ENCODE results near the gene GTF2IRD1. TPM values are rescaled to one million over a fixed set of nuclear protein-coding genes. Genes with fewer than 3 reads are reported as not detected.

Gene GTF2IRD1
- total RNA-seq, 1 experiment from 2014 or later, result 42.9 TPM

DNA sequence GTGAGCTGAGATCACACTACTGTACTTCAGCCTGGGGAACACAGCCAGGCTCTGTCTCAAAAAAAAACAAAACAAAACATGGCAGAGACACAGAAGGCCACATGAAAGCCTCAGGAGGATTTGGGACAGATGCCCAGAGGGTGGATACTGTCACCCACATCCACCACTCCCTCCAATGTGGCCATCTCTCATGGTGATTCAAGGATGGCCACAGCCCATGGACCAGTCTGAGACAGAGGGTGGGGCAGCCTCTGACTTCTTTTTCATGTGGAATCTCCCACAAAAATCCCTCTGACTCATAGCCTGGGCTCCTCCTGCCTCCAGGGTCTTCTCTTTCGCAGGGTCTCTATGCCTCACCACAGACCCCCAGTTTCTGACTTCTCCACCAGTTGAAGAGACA lies 144.9 kb downstream of the GTF2IRD1 start (continued):
- TF ChIP-seq, protein P1, sequence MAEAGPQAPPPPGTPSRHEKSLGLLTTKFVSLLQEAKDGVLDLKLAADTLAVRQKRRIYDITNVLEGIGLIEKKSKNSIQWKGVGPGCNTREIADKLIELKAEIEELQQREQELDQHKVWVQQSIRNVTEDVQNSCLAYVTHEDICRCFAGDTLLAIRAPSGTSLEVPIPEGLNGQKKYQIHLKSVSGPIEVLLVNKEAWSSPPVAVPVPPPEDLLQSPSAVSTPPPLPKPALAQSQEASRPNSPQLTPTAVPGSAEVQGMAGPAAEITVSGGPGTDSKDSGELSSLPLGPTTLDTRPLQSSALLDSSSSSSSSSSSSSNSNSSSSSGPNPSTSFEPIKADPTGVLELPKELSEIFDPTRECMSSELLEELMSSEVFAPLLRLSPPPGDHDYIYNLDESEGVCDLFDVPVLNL (CRISPR knock-in tag; IDR thresholded peaks at IDR 0.05; ENCODE audit: borderline replicate concordance, low read depth), result no peak
- no peak for TF ChIP-seq KAT7 (CRISPR knock-in tag; IDR thresholded peaks at IDR 0.05; ENCODE audit: borderline replicate concordance)
- TF ChIP-seq, protein P2, sequence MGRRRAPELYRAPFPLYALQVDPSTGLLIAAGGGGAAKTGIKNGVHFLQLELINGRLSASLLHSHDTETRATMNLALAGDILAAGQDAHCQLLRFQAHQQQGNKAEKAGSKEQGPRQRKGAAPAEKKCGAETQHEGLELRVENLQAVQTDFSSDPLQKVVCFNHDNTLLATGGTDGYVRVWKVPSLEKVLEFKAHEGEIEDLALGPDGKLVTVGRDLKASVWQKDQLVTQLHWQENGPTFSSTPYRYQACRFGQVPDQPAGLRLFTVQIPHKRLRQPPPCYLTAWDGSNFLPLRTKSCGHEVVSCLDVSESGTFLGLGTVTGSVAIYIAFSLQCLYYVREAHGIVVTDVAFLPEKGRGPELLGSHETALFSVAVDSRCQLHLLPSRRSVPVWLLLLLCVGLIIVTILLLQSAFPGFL (CRISPR knock-in tag; IDR thresholded peaks at IDR 0.05; ENCODE audit: borderline replicate concordance), result no peak
- TF ChIP-seq, protein P3, sequence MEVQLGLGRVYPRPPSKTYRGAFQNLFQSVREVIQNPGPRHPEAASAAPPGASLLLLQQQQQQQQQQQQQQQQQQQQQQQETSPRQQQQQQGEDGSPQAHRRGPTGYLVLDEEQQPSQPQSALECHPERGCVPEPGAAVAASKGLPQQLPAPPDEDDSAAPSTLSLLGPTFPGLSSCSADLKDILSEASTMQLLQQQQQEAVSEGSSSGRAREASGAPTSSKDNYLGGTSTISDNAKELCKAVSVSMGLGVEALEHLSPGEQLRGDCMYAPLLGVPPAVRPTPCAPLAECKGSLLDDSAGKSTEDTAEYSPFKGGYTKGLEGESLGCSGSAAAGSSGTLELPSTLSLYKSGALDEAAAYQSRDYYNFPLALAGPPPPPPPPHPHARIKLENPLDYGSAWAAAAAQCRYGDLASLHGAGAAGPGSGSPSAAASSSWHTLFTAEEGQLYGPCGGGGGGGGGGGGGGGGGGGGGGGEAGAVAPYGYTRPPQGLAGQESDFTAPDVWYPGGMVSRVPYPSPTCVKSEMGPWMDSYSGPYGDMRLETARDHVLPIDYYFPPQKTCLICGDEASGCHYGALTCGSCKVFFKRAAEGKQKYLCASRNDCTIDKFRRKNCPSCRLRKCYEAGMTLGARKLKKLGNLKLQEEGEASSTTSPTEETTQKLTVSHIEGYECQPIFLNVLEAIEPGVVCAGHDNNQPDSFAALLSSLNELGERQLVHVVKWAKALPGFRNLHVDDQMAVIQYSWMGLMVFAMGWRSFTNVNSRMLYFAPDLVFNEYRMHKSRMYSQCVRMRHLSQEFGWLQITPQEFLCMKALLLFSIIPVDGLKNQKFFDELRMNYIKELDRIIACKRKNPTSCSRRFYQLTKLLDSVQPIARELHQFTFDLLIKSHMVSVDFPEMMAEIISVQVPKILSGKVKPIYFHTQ (CRISPR knock-in tag; IDR thresholded peaks at IDR 0.05), result no peak
- no peak for TF ChIP-seq ZNF138 (CRISPR knock-in tag; conservative IDR thresholded peaks at IDR 0.05)
- TF ChIP-seq TEAD1 (CRISPR knock-in tag; IDR thresholded peaks at IDR 0.05), result no peak
- TF ChIP-seq NFYB (CRISPR knock-in tag; conservative IDR thresholded peaks at IDR 0.05; ENCODE audit: low read depth), result no peak

DNA sequence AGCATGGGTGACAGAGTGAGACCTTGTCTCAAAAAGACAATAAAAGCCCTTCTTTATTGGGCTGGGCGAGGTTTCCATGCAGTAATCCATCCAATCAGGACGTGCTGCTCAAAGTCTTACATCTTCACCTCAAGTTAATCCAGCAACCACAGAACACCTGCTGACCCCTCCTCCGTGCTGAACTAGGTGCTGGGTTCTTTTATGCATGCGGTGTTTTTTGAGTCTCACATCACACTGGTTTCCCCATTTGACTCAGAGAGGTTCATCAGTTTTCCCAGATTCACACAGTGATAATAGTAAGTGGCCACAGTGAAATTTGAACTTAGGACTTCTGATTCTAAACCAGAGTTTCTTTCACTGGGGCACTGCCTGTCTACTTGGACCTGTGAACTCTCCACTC lies 145.5 kb downstream of the GTF2IRD1 start:
- H3K4me1 Mint-ChIP-seq, result no peaks in the 10 kb centered on the region
- POLR2A ChIA-PET, result no interaction called here
- no peak overlapping the region for H3K4me3 Mint-ChIP-seq
- ATAC-seq (no peak), DNase-seq (ENCODE audit: low spot score) (no peak)
- no peaks in the 10 kb centered on the region for H3K27me3 Mint-ChIP-seq (ENCODE audit: low read depth)
- no peak overlapping the region for H3K27ac Mint-ChIP-seq
- peaks cover 24% of the 10 kb centered on the region for H3K36me3 Mint-ChIP-seq
- H3K9me3 Mint-ChIP-seq, result no peaks in the 10 kb centered on the region
- CTCF ChIA-PET, result no interaction called here
- TF ChIP-seq, protein P2 (CRISPR knock-in tag; IDR thresholded peaks at IDR 0.05; ENCODE audit: borderline replicate concordance), result no peak
- TF ChIP-seq FOXJ3 (CRISPR knock-in tag; IDR thresholded peaks at IDR 0.05; ENCODE audit: borderline replicate concordance), result no peak
- TF ChIP-seq, protein P4, sequence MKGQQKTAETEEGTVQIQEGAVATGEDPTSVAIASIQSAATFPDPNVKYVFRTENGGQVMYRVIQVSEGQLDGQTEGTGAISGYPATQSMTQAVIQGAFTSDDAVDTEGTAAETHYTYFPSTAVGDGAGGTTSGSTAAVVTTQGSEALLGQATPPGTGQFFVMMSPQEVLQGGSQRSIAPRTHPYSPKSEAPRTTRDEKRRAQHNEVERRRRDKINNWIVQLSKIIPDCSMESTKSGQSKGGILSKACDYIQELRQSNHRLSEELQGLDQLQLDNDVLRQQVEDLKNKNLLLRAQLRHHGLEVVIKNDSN (CRISPR knock-in tag; IDR thresholded peaks at IDR 0.05), result no peak
- no peak for TF ChIP-seq ZNF423 (CRISPR knock-in tag; IDR thresholded peaks at IDR 0.05)
- TF ChIP-seq, protein P5, sequence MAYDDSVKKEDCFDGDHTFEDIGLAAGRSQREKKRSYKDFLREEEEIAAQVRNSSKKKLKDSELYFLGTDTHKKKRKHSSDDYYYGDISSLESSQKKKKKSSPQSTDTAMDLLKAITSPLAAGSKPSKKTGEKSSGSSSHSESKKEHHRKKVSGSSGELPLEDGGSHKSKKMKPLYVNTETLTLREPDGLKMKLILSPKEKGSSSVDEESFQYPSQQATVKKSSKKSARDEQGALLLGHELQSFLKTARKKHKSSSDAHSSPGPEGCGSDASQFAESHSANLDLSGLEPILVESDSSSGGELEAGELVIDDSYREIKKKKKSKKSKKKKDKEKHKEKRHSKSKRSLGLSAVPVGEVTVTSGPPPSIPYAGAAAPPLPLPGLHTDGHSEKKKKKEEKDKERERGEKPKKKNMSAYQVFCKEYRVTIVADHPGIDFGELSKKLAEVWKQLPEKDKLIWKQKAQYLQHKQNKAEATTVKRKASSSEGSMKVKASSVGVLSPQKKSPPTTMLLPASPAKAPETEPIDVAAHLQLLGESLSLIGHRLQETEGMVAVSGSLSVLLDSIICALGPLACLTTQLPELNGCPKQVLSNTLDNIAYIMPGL (CRISPR knock-in tag; IDR thresholded peaks at IDR 0.05), result no peak
- TF ChIP-seq TP53 (CRISPR knock-in tag; IDR thresholded peaks at IDR 0.05), result no peak
- no peak for TF ChIP-seq SOX15 (CRISPR knock-in tag; IDR thresholded peaks at IDR 0.05)
- TF ChIP-seq NR2C2 (CRISPR knock-in tag; IDR thresholded peaks at IDR 0.05), result no peak
- TF ChIP-seq CREM (CRISPR knock-in tag; IDR thresholded peaks at IDR 0.05), result no peak
- TF ChIP-seq, protein P6, sequence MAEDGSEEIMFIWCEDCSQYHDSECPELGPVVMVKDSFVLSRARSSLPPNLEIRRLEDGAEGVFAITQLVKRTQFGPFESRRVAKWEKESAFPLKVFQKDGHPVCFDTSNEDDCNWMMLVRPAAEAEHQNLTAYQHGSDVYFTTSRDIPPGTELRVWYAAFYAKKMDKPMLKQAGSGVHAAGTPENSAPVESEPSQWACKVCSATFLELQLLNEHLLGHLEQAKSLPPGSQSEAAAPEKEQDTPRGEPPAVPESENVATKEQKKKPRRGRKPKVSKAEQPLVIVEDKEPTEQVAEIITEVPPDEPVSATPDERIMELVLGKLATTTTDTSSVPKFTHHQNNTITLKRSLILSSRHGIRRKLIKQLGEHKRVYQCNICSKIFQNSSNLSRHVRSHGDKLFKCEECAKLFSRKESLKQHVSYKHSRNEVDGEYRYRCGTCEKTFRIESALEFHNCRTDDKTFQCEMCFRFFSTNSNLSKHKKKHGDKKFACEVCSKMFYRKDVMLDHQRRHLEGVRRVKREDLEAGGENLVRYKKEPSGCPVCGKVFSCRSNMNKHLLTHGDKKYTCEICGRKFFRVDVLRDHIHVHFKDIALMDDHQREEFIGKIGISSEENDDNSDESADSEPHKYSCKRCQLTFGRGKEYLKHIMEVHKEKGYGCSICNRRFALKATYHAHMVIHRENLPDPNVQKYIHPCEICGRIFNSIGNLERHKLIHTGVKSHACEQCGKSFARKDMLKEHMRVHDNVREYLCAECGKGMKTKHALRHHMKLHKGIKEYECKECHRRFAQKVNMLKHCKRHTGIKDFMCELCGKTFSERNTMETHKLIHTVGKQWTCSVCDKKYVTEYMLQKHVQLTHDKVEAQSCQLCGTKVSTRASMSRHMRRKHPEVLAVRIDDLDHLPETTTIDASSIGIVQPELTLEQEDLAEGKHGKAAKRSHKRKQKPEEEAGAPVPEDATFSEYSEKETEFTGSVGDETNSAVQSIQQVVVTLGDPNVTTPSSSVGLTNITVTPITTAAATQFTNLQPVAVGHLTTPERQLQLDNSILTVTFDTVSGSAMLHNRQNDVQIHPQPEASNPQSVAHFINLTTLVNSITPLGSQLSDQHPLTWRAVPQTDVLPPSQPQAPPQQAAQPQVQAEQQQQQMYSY (CRISPR knock-in tag; IDR thresholded peaks at IDR 0.05), result no peak
- TF ChIP-seq, protein P7, sequence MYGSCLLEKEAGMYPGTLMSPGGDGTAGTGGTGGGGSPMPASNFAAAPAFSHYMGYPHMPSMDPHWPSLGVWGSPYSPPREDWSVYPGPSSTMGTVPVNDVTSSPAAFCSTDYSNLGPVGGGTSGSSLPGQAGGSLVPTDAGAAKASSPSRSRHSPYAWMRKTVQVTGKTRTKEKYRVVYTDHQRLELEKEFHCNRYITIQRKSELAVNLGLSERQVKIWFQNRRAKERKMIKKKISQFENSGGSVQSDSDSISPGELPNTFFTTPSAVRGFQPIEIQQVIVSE (CRISPR knock-in tag; IDR thresholded peaks at IDR 0.05; ENCODE audit: borderline replicate concordance), result no peak
- no peak for TF ChIP-seq IRF2 (CRISPR knock-in tag; IDR thresholded peaks at IDR 0.05; ENCODE audit: borderline replicate concordance, low read depth)
- no peak for TF ChIP-seq GTF2I (CRISPR knock-in tag; conservative IDR thresholded peaks at IDR 0.05)
- no peak for TF ChIP-seq TEAD1 (CRISPR knock-in tag; IDR thresholded peaks at IDR 0.05)
- TF ChIP-seq, protein P8, sequence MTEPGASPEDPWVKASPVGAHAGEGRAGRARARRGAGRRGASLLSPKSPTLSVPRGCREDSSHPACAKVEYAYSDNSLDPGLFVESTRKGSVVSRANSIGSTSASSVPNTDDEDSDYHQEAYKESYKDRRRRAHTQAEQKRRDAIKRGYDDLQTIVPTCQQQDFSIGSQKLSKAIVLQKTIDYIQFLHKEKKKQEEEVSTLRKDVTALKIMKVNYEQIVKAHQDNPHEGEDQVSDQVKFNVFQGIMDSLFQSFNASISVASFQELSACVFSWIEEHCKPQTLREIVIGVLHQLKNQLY (CRISPR knock-in tag; IDR thresholded peaks at IDR 0.05), result no peak
- no peak for TF ChIP-seq KAT7 (CRISPR knock-in tag; IDR thresholded peaks at IDR 0.05; ENCODE audit: borderline replicate concordance)
- TF ChIP-seq PRRX2 (CRISPR knock-in tag; IDR thresholded peaks at IDR 0.05), result no peak
